SU-DHL-6 (cell line): ENCODE measurements around the gene FBLN2.

Experiments
- H2AFZ ChIP-seq: fragments of 200-600 bp; sonication (generic); 2 replicates; pipeline ENCODE4 v1.6.1; 2014; ENCODE audit warnings: low read depth, mild to moderate bottlenecking, moderate library complexity, mixed read lengths, antibody characterized with exemption, low read length; ENCODE audit not compliant: severe bottlenecking
- H3F3A ChIP-seq: fragments of 200-600 bp; shearing (Covaris generic); 2 replicates; pipeline ENCODE4 v1.6.0; 2016; ENCODE audit warnings: antibody characterized with exemption, mild to moderate bottlenecking; ENCODE audit not compliant: insufficient read depth
- H3K27ac ChIP-seq: fragments of 200-600 bp; sonication (generic); 2 replicates; pipeline ENCODE4 v1.5.1; 2016; ENCODE audit warnings: low read depth, mild to moderate bottlenecking, low read length, moderate library complexity, mixed read lengths
- H3K27me3 ChIP-seq: fragments of 200-600 bp; sonication (generic), shearing (Covaris generic); 2 replicates; pipeline ENCODE4 v1.6.0; 2014; ENCODE audit warnings: mild to moderate bottlenecking, low read length
- H3K36me3 ChIP-seq: fragments of 200-600 bp; sonication (generic); 2 replicates; pipeline ENCODE4 v1.6.1; 2014; ENCODE audit warnings: mild to moderate bottlenecking, low read length, mixed read lengths
- H3K4me2 ChIP-seq: fragments of 300-600, 200-600 bp; shearing (Covaris generic), sonication (generic); 2 replicates; pipeline ENCODE4 v1.6.0; 2014; ENCODE audit warnings: low read length, low read depth, mild to moderate bottlenecking; ENCODE audit not compliant: poor library complexity, severe bottlenecking
- H3K4me3 ChIP-seq: fragments of 200-600 bp; sonication (generic); 2 replicates; pipeline ENCODE4 v1.5.1; 2014; ENCODE audit warnings: antibody characterized with exemption, low read length, mild to moderate bottlenecking, mixed read lengths; ENCODE audit not compliant: insufficient read depth, poor library complexity, severe bottlenecking
- H3K79me2 ChIP-seq: fragments of 200-600 bp; sonication (generic); 2 replicates; pipeline ENCODE4 v1.6.1; 2014; ENCODE audit warnings: mild to moderate bottlenecking, low read length, moderate library complexity; ENCODE audit not compliant: insufficient read depth
- H3K9ac ChIP-seq: fragments of 200-600 bp; sonication (generic); 2 replicates; pipeline ENCODE4 v1.7.0; 2014; ENCODE audit warnings: mild to moderate bottlenecking, low read length
- H3K9me2 ChIP-seq: fragments of 200-600 bp; sonication (generic); replicated peaks from 2 replicates; pipeline ENCODE4 v1.6.1; 2014; ENCODE audit warnings: low read length; ENCODE audit not compliant: insufficient read depth
- H3K9me3 ChIP-seq: fragments of 200-600 bp; sonication (generic); 2 replicates; pipeline ENCODE4 v1.6.1; 2014; ENCODE audit warnings: low read length, mixed read lengths; ENCODE audit not compliant: insufficient read depth
- H4K20me1 ChIP-seq: fragments of 200-600 bp; sonication (generic); 2 replicates; pipeline ENCODE4 v1.6.1; 2014; ENCODE audit warnings: low read depth, mild to moderate bottlenecking, antibody characterized with exemption, low read length, moderate library complexity, mixed read lengths
- EZH2phosphoT487 ChIP-seq: fragments of 200-600 bp; sonication (generic), shearing (Covaris generic); conservative IDR thresholded peaks from 2 replicates; pipeline ENCODE4 v1.6.1; 2018; ENCODE audit warnings: mild to moderate bottlenecking, antibody characterized with exemption, low read length, moderate library complexity, mixed read lengths
- TF ChIP-seq, protein P1 (sequence below): fragments of 200-600 bp; sonication (generic); IDR thresholded peaks from one replicate; pipeline ENCODE4 v1.5.1; 2017; ENCODE audit warnings: antibody characterized with exemption, mild to moderate bottlenecking, low read length, moderate library complexity; ENCODE audit not compliant: insufficient read depth, poor library complexity, severe bottlenecking

FBLN2 gene

DNA sequence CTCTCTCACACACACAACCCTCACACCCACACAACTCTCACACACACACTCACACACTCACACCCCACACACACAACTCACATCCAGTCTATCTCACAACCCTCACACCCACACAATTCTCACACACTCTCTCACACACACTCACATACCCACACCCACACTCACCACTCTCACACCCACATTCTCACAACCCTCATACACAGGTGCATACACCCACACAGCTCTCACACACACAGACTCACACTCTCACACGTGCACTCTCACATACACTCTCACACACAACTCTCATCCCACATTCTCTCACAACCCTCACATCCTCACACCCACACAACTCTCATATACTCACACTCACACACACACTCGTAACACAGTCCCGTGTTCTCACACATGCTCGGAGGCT lies 134.4 kb downstream of the FBLN2 start:
- no peaks in the 10 kb centered on the region for H3K79me2 ChIP-seq
- no peak overlapping the region for H2AFZ ChIP-seq
- H3K9me2 ChIP-seq = no peaks in the 10 kb centered on the region
- H3K9me3 ChIP-seq = no peaks in the 10 kb centered on the region
- TF ChIP-seq, protein P1, sequence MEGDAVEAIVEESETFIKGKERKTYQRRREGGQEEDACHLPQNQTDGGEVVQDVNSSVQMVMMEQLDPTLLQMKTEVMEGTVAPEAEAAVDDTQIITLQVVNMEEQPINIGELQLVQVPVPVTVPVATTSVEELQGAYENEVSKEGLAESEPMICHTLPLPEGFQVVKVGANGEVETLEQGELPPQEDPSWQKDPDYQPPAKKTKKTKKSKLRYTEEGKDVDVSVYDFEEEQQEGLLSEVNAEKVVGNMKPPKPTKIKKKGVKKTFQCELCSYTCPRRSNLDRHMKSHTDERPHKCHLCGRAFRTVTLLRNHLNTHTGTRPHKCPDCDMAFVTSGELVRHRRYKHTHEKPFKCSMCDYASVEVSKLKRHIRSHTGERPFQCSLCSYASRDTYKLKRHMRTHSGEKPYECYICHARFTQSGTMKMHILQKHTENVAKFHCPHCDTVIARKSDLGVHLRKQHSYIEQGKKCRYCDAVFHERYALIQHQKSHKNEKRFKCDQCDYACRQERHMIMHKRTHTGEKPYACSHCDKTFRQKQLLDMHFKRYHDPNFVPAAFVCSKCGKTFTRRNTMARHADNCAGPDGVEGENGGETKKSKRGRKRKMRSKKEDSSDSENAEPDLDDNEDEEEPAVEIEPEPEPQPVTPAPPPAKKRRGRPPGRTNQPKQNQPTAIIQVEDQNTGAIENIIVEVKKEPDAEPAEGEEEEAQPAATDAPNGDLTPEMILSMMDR = no peak
- TF ChIP-seq EZH2phosphoT487 = no peak
- H4K20me1 ChIP-seq = no peaks in the 10 kb centered on the region; the same call in 1 of the 2 replicates
- no peak overlapping the region for H3K27ac ChIP-seq
- no peak overlapping the region for H3K4me3 ChIP-seq
- H3K36me3 ChIP-seq = no peaks in the 10 kb centered on the region
- no peak overlapping the region for H3K4me2 ChIP-seq
- no peaks in the 10 kb centered on the region for H3K27me3 ChIP-seq
- H3F3A ChIP-seq = no peaks in the 10 kb centered on the region
- H3K9ac ChIP-seq = no peak overlapping the region

DNA sequence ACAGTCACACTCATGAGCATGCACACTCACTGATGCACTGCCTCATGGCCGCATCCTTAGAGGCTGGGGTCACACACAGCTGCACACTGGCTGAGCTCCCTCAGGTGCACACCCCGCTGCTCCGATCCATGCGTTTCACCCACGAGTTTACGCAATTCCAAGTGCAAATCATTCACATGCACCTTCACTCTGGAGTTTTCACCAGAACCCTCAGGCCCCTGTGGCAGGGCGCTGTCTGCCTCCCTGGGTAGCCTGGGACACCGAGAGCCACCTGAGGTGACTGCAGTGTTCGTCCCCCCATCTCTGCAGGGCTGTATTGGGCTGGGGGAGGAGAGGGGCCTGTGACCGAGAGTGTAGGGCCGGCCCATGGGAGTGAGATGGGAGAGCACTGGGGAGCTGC lies 134.8 kb downstream of the FBLN2 start:
- H3K79me2 ChIP-seq = no peaks in the 10 kb centered on the region
- no peak overlapping the region for H3K27ac ChIP-seq
- no peaks in the 10 kb centered on the region for H3K27me3 ChIP-seq
- no peaks in the 10 kb centered on the region for H3K9me2 ChIP-seq
- no peaks in the 10 kb centered on the region for H3F3A ChIP-seq
- no peak overlapping the region for H3K4me2 ChIP-seq
- no peaks in the 10 kb centered on the region for H3K9me3 ChIP-seq
- no peak for TF ChIP-seq EZH2phosphoT487
- TF ChIP-seq, protein P1 = no peak
- H3K4me3 ChIP-seq = no peak overlapping the region
- H4K20me1 ChIP-seq = no peaks in the 10 kb centered on the region; the same call in 1 of the 2 replicates
- H3K9ac ChIP-seq = no peak overlapping the region
- H3K36me3 ChIP-seq = no peaks in the 10 kb centered on the region
- no peak overlapping the region for H2AFZ ChIP-seq

DNA sequence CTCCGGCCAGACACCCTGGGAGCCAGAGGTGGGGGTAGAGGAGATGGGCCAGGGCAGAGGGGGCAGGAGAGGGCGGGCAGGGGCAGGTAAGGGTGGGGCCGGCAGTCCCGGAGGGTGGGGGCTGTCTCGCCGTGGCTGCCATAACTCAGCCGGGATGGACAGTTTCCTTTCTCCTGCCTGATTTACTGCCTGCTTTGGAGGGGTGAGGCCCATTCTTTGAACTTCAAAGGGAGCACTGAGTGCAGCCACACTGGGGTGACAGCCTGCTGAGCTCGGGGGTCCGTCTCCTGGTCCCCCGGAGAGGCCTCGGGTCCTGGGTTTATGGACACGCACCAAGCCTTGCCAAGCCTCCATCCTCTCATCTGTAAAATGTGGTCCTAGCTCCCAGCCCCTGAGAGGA lies 135.4 kb downstream of the FBLN2 start:
- Histone ChIP-seq H3K36me3 (no peaks in the 10 kb centered on the region), H3K27ac (no peak overlapping the region), H2AFZ (no peak overlapping the region), H3K9me3 (no peaks in the 10 kb centered on the region), H3F3A (no peaks in the 10 kb centered on the region), H3K4me3 (no peak overlapping the region), H4K20me1 (no peaks in the 10 kb centered on the region; the same call in 1 of the 2 replicates), H3K79me2 (no peaks in the 10 kb centered on the region), H3K27me3 (no peaks in the 10 kb centered on the region), H3K4me2 (no peak overlapping the region), H3K9me2 (no peaks in the 10 kb centered on the region), H3K9ac (no peak overlapping the region)
- no peak for TF ChIP-seq EZH2phosphoT487
- TF ChIP-seq, protein P1 = no peak

DNA sequence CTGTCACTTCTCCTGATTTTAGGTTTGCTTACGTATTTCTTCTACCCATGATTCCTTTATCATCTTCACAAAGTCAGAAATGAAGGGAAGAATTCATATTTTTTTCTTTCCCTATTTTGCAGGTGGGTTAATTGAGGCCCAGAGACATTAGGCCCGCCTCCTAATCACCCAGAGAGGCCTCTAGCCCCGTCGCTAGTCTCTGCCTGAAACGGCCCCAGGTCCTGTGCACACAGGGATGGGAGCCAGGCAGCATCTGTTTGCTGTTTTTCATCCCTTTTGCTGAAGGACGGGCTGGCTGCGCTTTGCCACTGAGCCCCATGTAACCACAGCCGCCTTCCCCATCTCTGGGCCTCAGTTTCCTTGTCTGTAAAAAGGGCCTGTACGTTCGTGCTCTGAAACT lies 135.9 kb downstream of the FBLN2 start:
- H3K36me3 ChIP-seq = no peaks in the 10 kb centered on the region
- H3K4me2 ChIP-seq = no peak overlapping the region
- H4K20me1 ChIP-seq = no peaks in the 10 kb centered on the region; the same call in 1 of the 2 replicates
- no peak overlapping the region for H3K4me3 ChIP-seq
- H3K9me3 ChIP-seq = no peaks in the 10 kb centered on the region
- no peaks in the 10 kb centered on the region for H3K9me2 ChIP-seq
- H3K27me3 ChIP-seq = no peaks in the 10 kb centered on the region
- no peak overlapping the region for H3K27ac ChIP-seq
- H2AFZ ChIP-seq = no peak overlapping the region
- no peak overlapping the region for H3K9ac ChIP-seq
- H3K79me2 ChIP-seq = no peaks in the 10 kb centered on the region
- no peaks in the 10 kb centered on the region for H3F3A ChIP-seq
- TF ChIP-seq, protein P1 = no peak
- no peak for TF ChIP-seq EZH2phosphoT487
